ENCODE results near the gene DLG5.

The DLG5 gene

DNA sequence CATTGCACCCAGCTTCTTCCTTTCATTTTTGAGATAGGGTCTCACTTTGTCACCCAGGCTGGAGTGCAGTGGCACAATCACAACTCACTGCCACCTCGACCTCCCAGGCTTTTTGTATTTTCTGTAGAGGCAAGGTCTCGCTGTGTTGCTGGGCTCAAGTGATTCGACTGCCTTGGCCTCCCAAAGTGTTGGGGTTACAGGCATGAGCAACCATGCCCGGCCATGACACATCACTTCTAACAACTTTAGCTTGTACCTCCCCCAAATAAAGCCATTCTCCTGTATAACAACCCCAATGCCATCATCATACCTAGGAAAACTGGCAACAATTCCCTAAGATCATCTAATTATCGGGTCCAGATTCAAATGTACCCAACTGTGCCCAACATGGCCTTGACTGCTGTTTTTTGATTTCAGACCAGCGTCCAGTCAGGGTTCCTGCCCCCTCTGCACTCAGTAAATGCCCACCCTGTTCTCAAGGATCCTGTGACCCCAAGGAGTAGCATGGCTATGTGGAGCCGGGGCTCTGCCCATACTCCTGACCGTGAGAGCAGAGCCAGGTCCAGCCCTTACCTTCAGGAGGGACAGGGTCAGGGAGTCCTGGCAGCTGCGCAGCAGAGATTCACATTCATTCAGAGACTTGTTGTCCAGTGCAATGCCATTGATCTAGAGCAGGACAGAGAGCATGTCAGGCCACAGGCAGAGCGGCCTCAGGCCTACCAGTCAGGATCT, 102.6 kb downstream of the DLG5 start:
- H2BK120ac ChIP-seq (ENCODE audit: low read depth, low read length): no peak overlapping the region
- no peak for DNase-seq

GRCh38 chr10:77821551-77821950, 105.0 kb downstream of the DLG5 start:
- H2BK15ac ChIP-seq (ENCODE audit: low read depth, poor library complexity, severe bottlenecking): no peak overlapping the region
- no peak overlapping the region for H3K4me3 ChIP-seq (ENCODE audit: insufficient read depth in 1 of 2, low read depth in 1 of 2, low read length in 2 of 2)
- H3K14ac ChIP-seq (ENCODE audit: low read length in 2 of 2): no peak overlapping the region
- H2BK5ac ChIP-seq (ENCODE audit: low read depth, low read length, poor library complexity, severe bottlenecking): no peak overlapping the region
- H3K79me1 ChIP-seq (replicated peaks; ENCODE audit: low read length, poor library complexity, severe bottlenecking): peaks cover 12% of the 10 kb centered on the region
- no peak overlapping the region for H3K4me2 ChIP-seq (ENCODE audit: low read length, poor library complexity, severe bottlenecking)
- WGBS: 93% methylated on average over 12 of the region's 12 CpGs
- H3K9me3 ChIP-seq (ENCODE audit: control insufficient read depth, low read length): no peaks in the 10 kb centered on the region
- H3K18ac ChIP-seq (ENCODE audit: low read depth in 1 of 2, low read length in 2 of 2): no peak overlapping the region
- no peak overlapping the region for H3K9ac ChIP-seq (ENCODE audit: low read length)
- peaks cover 34% of the 10 kb centered on the region for H3K4me1 ChIP-seq (ENCODE audit: control insufficient read depth, insufficient read depth, low read depth, low read length)
- DNase-seq: no peak
- no peak overlapping the region for H2AFZ ChIP-seq (ENCODE audit: low read depth, low read length)
- H2AK5ac ChIP-seq (ENCODE audit: low read length, severe bottlenecking): no peak overlapping the region
- H3K23ac ChIP-seq (ENCODE audit: low read length in 2 of 2): no peak overlapping the region
- no peak overlapping the region for H3K4ac ChIP-seq (ENCODE audit: low read depth in 1 of 2, low read length in 2 of 2)
- H4K8ac ChIP-seq (ENCODE audit: low read length): no peak overlapping the region
- H3K27me3 ChIP-seq (ENCODE audit: control insufficient read depth in 1 of 2, insufficient read depth in 1 of 2, low read length in 2 of 2): no peaks in the 10 kb centered on the region
- H2BK12ac ChIP-seq (ENCODE audit: low read length in 2 of 2): no peak overlapping the region
- H2BK120ac ChIP-seq (ENCODE audit: low read depth, low read length): no peak overlapping the region
- H3K36me3 ChIP-seq (ENCODE audit: control insufficient read depth in 1 of 2, insufficient read depth in 2 of 2, low read depth in 1 of 2, low read length in 2 of 2): peaks cover 69 to 90% of the 10 kb centered on the region in 2 experiments
- no peak overlapping the region for H4K91ac ChIP-seq (ENCODE audit: low read length)
- H3K27ac ChIP-seq (ENCODE audit: low read length, poor library complexity, severe bottlenecking): no peak overlapping the region

More for the DNA sequence above, 102.6 kb downstream of the DLG5 start:
- peaks cover 36% of the 10 kb centered on the region for H3K4me1 ChIP-seq (ENCODE audit: control insufficient read depth, insufficient read depth, low read depth, low read length)
- peak overlapping the region; percentile 53 for H2AK5ac ChIP-seq (ENCODE audit: low read length, severe bottlenecking)
- no peak overlapping the region for H3K4me3 ChIP-seq (ENCODE audit: insufficient read depth in 1 of 2, low read depth in 1 of 2, low read length in 2 of 2)
- no peak overlapping the region for H2BK12ac ChIP-seq (ENCODE audit: low read length in 2 of 2)
- WGBS: 98% methylated on average over 10 of the region's 10 CpGs
- H3K23ac ChIP-seq (ENCODE audit: low read length in 2 of 2): no peak overlapping the region
- no peak overlapping the region for H3K27ac ChIP-seq (ENCODE audit: low read length, poor library complexity, severe bottlenecking)
- no peak overlapping the region for H3K4me2 ChIP-seq (ENCODE audit: low read length, poor library complexity, severe bottlenecking)
- H3K9ac ChIP-seq (ENCODE audit: low read length): no peak overlapping the region
- H3K27me3 ChIP-seq (ENCODE audit: control insufficient read depth in 1 of 2, insufficient read depth in 1 of 2, low read length in 2 of 2): no peaks in the 10 kb centered on the region
- peaks cover 12% of the 10 kb centered on the region for H3K79me1 ChIP-seq (replicated peaks; ENCODE audit: low read length, poor library complexity, severe bottlenecking)
- H3K18ac ChIP-seq (ENCODE audit: low read depth in 1 of 2, low read length in 2 of 2): no peak overlapping the region
- H3K36me3 ChIP-seq (ENCODE audit: control insufficient read depth in 1 of 2, insufficient read depth in 2 of 2, low read depth in 1 of 2, low read length in 2 of 2): peaks cover 51 to 85% of the 10 kb centered on the region in 2 experiments
- no peaks in the 10 kb centered on the region for H3K9me3 ChIP-seq (ENCODE audit: control insufficient read depth, low read length)
- H2BK5ac ChIP-seq (ENCODE audit: low read depth, low read length, poor library complexity, severe bottlenecking): no peak overlapping the region
- H2BK15ac ChIP-seq (ENCODE audit: low read depth, poor library complexity, severe bottlenecking): no peak overlapping the region
- no peak overlapping the region for H4K8ac ChIP-seq (ENCODE audit: low read length)
- no peak overlapping the region for H2AFZ ChIP-seq (ENCODE audit: low read depth, low read length)
- H3K4ac ChIP-seq (ENCODE audit: low read depth in 1 of 2, low read length in 2 of 2): no peak overlapping the region
- no peak overlapping the region for H4K91ac ChIP-seq (ENCODE audit: low read length)
- H3K14ac ChIP-seq (ENCODE audit: low read length in 2 of 2): no peak overlapping the region

DNA sequence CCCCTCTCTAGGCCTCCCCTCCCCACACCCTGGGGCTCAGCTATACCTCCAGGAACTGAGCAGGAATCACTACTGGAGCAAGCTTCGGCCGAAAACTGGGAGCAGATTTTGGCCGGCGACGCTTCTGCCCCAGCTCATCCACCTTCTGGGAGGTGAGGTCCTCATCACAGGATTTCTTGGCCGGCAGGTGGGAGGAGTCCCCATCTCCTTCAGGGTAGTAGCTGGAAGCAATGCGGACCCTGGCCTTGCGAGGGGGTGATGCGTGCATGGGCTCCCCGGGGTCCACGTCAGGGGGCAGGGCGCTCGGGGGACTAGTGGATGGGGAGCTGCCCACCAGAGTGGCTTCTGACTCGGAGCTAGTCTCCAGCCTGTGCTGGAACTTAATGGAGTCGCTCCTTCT, 105.5 kb downstream of the DLG5 start:
- peaks cover 33% of the 10 kb centered on the region for H3K4me1 ChIP-seq (ENCODE audit: control insufficient read depth, insufficient read depth, low read depth, low read length)
- H3K23ac ChIP-seq (ENCODE audit: low read length in 2 of 2): no peak overlapping the region
- no peak for DNase-seq
- no peak overlapping the region for H3K4me3 ChIP-seq (ENCODE audit: insufficient read depth in 1 of 2, low read depth in 1 of 2, low read length in 2 of 2)
- H4K91ac ChIP-seq (ENCODE audit: low read length): no peak overlapping the region
- H3K4ac ChIP-seq (ENCODE audit: low read depth in 1 of 2, low read length in 2 of 2): no peak overlapping the region
- H2BK15ac ChIP-seq (ENCODE audit: low read depth, poor library complexity, severe bottlenecking): no peak overlapping the region
- peak overlapping the region; percentile 24 for H3K27ac ChIP-seq (ENCODE audit: low read length, poor library complexity, severe bottlenecking)
- no peak overlapping the region for H3K9ac ChIP-seq (ENCODE audit: low read length)
- peak overlapping the region; percentile 33 for H2AK5ac ChIP-seq (ENCODE audit: low read length, severe bottlenecking)
- no peaks in the 10 kb centered on the region for H3K27me3 ChIP-seq (ENCODE audit: control insufficient read depth in 1 of 2, insufficient read depth in 1 of 2, low read length in 2 of 2)
- no peak overlapping the region for H2BK120ac ChIP-seq (ENCODE audit: low read depth, low read length)
- peaks cover 10% of the 10 kb centered on the region for H3K79me1 ChIP-seq (replicated peaks; ENCODE audit: low read length, poor library complexity, severe bottlenecking)
- no peak overlapping the region for H4K8ac ChIP-seq (ENCODE audit: low read length)
- H3K14ac ChIP-seq (ENCODE audit: low read length in 2 of 2): no peak overlapping the region
- H2BK5ac ChIP-seq (ENCODE audit: low read depth, low read length, poor library complexity, severe bottlenecking): no peak overlapping the region
- no peak overlapping the region for H2BK12ac ChIP-seq (ENCODE audit: low read length in 2 of 2)
- H3K4me2 ChIP-seq (ENCODE audit: low read length, poor library complexity, severe bottlenecking): no peak overlapping the region
- peaks cover 69 to 90% of the 10 kb centered on the region in 2 experiments for H3K36me3 ChIP-seq (ENCODE audit: control insufficient read depth in 1 of 2, insufficient read depth in 2 of 2, low read depth in 1 of 2, low read length in 2 of 2)
- H2AFZ ChIP-seq (ENCODE audit: low read depth, low read length): no peak overlapping the region
- WGBS: 98% methylated on average over 15 of the region's 15 CpGs
- H3K18ac ChIP-seq (ENCODE audit: low read depth in 1 of 2, low read length in 2 of 2): no peak overlapping the region
- no peaks in the 10 kb centered on the region for H3K9me3 ChIP-seq (ENCODE audit: control insufficient read depth, low read length)

GRCh38 chr10:77820349-77820748, 106.2 kb downstream of the DLG5 start:
- H2BK15ac ChIP-seq (ENCODE audit: low read depth, poor library complexity, severe bottlenecking): no peak overlapping the region
- no peak overlapping the region for H2BK12ac ChIP-seq (ENCODE audit: low read length in 2 of 2)
- no peak for DNase-seq
- H3K23ac ChIP-seq (ENCODE audit: low read length in 2 of 2): no peak overlapping the region
- H2AK5ac ChIP-seq (ENCODE audit: low read length, severe bottlenecking): peak overlapping the region; percentile 20
- H3K9ac ChIP-seq (ENCODE audit: low read length): no peak overlapping the region
- no peak overlapping the region for H3K4ac ChIP-seq (ENCODE audit: low read depth in 1 of 2, low read length in 2 of 2)
- H4K91ac ChIP-seq (ENCODE audit: low read length): no peak overlapping the region
- H2AFZ ChIP-seq (ENCODE audit: low read depth, low read length): no peak overlapping the region
- H2BK120ac ChIP-seq (ENCODE audit: low read depth, low read length): no peak overlapping the region
- H3K79me1 ChIP-seq (replicated peaks; ENCODE audit: low read length, poor library complexity, severe bottlenecking): peaks cover 8% of the 10 kb centered on the region
- H3K14ac ChIP-seq (ENCODE audit: low read length in 2 of 2): no peak overlapping the region
- peaks cover 32% of the 10 kb centered on the region for H3K4me1 ChIP-seq (ENCODE audit: control insufficient read depth, insufficient read depth, low read depth, low read length)
- H4K8ac ChIP-seq (ENCODE audit: low read length): no peak overlapping the region
- H3K18ac ChIP-seq (ENCODE audit: low read depth in 1 of 2, low read length in 2 of 2): no peak overlapping the region
- no peak overlapping the region for H2BK5ac ChIP-seq (ENCODE audit: low read depth, low read length, poor library complexity, severe bottlenecking)
- no peaks in the 10 kb centered on the region for H3K27me3 ChIP-seq (ENCODE audit: control insufficient read depth in 1 of 2, insufficient read depth in 1 of 2, low read length in 2 of 2)
- no peak overlapping the region for H3K4me3 ChIP-seq (ENCODE audit: insufficient read depth in 1 of 2, low read depth in 1 of 2, low read length in 2 of 2)
- H3K9me3 ChIP-seq (ENCODE audit: control insufficient read depth, low read length): no peaks in the 10 kb centered on the region
- H3K27ac ChIP-seq (ENCODE audit: low read length, poor library complexity, severe bottlenecking): peak overlapping the region; percentile 59
- peaks cover 71 to 90% of the 10 kb centered on the region in 2 experiments for H3K36me3 ChIP-seq (ENCODE audit: control insufficient read depth in 1 of 2, insufficient read depth in 2 of 2, low read depth in 1 of 2, low read length in 2 of 2)
- H3K4me2 ChIP-seq (ENCODE audit: low read length, poor library complexity, severe bottlenecking): no peak overlapping the region
- 97% methylated on average over 9 of the region's 9 CpGs for WGBS
